Right ventricle myocardium inferior (tissue), 1 donor: ENCODE results near the gene CR1. TPM values are rescaled to one million over a fixed set of nuclear protein-coding genes. Genes with fewer than 3 reads are reported as not detected.
A peak's percentile ranks its signal among the peaks of the same experiment; 100 is the strongest.
"Not testable (repeated sequence)": the region's sequence is repeated elsewhere in the genome, so short reads cannot be mapped to it uniquely, and the experiment has no call there.

Experiments used
- ATAC-seq: fragments of 200-7000 bp; cut with Tn5 transposase; one replicate; pipeline ENCODE4 v1.9.1; 2020; ENCODE audit warnings: mild to moderate bottlenecking, moderate library complexity
- DNase-seq: peaks from one replicate; pipeline ENCODE4 v3.0.0; 2021; ENCODE audit errors: missing footprints
- intact Hi-C: fragments of 100-400 bp; cut with DNase I; formaldehyde crosslinking; loops from one replicate; pipeline ENCODE4 v1.11.0; 2022
- total RNA-seq: library from RNA; stranded (reverse); fragmentation: NEBNext Ultra II Directional; extraction: Animal tissue kit (Norgen Biotek cat#: 25700); gene quantifications from one replicate; pipeline ENCODE4 v1.2.1, GENCODE V29; 2021
- donor health status: DM: no; HTN: yes; CAD: no; lungs with severe emphysema.

CR1 gene
- total RNA-seq, 1 donor from 2014 or later, result 2.9 TPM

- DNase-seq, result no peak
- intact Hi-C loops, result no loop called here
Observed at GRCh38 chr1:207631137-207631536, 135.2 kb downstream of the CR1 start.

GRCh38 chr1:207633226-207633625 lies 137.3 kb downstream of the CR1 start:
- intact Hi-C loops, result no loop called here
- DNase-seq, result no peak
- no peak for ATAC-seq

More at GRCh38 chr1:207631137-207631536, 135.2 kb downstream of the CR1 start:
- ATAC-seq, result no peak

GRCh38 chr1:207633699-207634289 lies 137.8 kb downstream of the CR1 start:
- ATAC-seq, intact Hi-C loops, DNase-seq: not testable (repeated sequence)

- DNase-seq, ATAC-seq, intact Hi-C loops: not testable (repeated sequence)
Observed at GRCh38 chr1:207634293-207634692, 138.3 kb downstream of the CR1 start.

GRCh38 chr1:207635569-207636186 lies 139.7 kb downstream of the CR1 start:
- DNase-seq, ATAC-seq, intact Hi-C loops: not testable (repeated sequence)

GRCh38 chr1:207638487-207639145 lies 142.7 kb downstream of the CR1 start:
- ATAC-seq, DNase-seq, intact Hi-C loops: not testable (repeated sequence)

GRCh38 chr1:207639362-207639761 lies 143.4 kb downstream of the CR1 start:
- ATAC-seq, DNase-seq, intact Hi-C loops: not testable (repeated sequence)

GRCh38 chr1:207644166-207644851 lies 148.4 kb downstream of the CR1 start:
- intact Hi-C loops, result no loop called here
- no peak for ATAC-seq

GRCh38 chr1:207644852-207645634 lies 149.1 kb downstream of the CR1 start, which contains the start of gene CR1L:
Gene CR1L, plus strand, starts transcription at chr1:207645133. Its CDS starts 101 bp downstream, at chr1:207645234.
- DNase-seq (peak; percentile 90), ATAC-seq (peak; percentile 94)
- intact Hi-C loops, result no loop called here

More at GRCh38 chr1:207644166-207644851, 148.4 kb downstream of the CR1 start:
- no peak for DNase-seq

- DNase-seq, result no peak
- ATAC-seq, result no peak
- intact Hi-C loops, result no loop called here
Observed at GRCh38 chr1:207645635-207646081, 149.7 kb downstream of the CR1 start.

- ATAC-seq (no peak), DNase-seq (no peak)
- intact Hi-C loops, result no loop called here
Observed at GRCh38 chr1:207646171-207646570, 150.2 kb downstream of the CR1 start.

- DNase-seq, result no peak
- intact Hi-C loops, result no loop called here
- ATAC-seq, result no peak
Observed at GRCh38 chr1:207646944-207647579, 151.1 kb downstream of the CR1 start.

GRCh38 chr1:207647671-207648333 lies 151.8 kb downstream of the CR1 start:
- no peak for DNase-seq
- intact Hi-C loops, result no loop called here

GRCh38 chr1:207648334-207649209 lies 152.6 kb downstream of the CR1 start:
- ATAC-seq (no peak), DNase-seq (no peak)
- intact Hi-C loops, result no loop called here

More at GRCh38 chr1:207647671-207648333, 151.8 kb downstream of the CR1 start:
- no peak for ATAC-seq

GRCh38 chr1:207649210-207649753 lies 153.3 kb downstream of the CR1 start:
- no peak for ATAC-seq
- no peak for DNase-seq
- intact Hi-C loops, result no loop called here

GRCh38 chr1:207649865-207650580 lies 154.1 kb downstream of the CR1 start:
- no peak for DNase-seq
- intact Hi-C loops, result no loop called here
- no peak for ATAC-seq
